Iris pigment epithelial cell (primary cell): ENCODE results near the gene MED12L.

Experiments used
- DNase-seq: peaks from one replicate; pipeline ENCODE4 v3.0.0-alpha.2; 2011; ENCODE audit warnings: low read depth

The MED12L gene

DNA sequence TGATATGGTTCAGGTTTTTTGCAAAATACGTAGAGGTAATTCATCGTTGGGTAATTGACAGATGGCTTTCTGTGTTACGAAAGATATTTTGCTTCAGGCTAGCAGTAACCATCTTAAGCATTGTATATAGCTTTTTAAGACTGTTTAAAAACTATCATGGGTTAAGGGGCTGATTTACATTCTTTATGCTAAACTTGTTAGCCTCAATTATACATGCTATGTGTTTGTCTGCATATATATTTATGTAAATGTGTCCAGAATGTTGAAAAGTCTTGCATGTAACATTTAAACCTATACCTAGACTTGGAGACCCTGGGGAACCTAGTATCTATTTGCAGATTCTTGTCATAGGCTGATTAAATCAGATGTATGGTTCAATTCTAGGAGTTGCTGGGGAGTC, 204.0 kb downstream of the MED12L start:
- DNase-seq: no peak

DNA sequence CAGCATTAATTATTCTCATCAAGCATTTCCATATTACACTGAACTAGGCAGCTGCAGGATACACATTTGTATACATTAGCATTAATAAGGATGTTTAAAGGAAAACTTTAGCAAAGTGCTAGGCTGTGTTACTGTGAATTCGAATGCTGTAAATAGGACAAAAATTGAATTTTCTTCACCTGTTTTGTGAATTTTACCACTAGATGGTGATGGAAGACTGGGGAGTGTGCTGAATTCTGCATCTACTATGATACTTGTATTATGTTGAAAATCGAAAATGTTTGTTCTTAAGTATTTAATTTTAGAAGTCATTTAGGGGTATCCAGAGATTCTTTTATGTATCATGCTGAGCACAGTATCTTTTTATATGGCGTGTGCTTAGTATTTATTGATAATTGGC, 205.2 kb downstream of the MED12L start:
- DNase-seq: peak; percentile 62

DNA sequence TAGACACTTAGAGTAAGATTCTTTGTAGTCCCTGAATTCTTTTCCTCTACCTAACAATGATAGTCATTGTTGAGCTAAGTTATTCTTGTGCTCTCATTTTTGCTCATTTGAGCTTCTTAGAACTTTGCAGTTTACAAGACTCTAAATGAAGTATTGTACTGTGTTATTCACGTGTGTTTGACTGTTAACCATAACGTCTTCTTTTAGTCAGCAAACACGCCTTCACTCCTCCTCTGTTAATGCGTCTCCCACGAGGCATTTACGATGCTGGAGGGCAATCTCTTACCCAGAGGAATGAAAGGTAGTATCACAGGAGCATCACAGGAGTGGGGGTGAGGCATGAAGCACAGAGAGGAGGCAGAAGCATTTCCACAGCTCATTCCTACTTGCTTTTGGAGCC, 207.7 kb downstream of the MED12L start:
- DNase-seq: no peak

DNA sequence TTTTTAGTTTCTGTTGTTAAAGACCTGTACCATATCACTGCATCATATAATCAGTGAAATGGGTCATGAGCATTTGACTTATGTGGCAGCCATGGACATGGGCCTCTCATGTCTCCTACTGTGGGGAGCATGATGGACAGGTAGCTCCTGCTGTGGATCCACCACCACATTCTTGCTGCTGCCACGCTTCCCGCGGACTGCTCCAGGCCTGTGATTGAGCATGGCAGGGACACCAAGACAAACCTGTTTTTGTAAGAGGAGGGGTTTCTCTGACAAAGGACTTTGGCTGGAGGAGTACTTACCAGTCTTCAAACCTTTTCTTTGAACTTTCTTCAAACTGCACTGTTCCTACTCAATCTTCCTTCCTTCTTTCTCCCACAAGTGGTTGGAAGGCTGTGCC, 210.8 kb downstream of the MED12L start:
- DNase-seq: no peak

DNA sequence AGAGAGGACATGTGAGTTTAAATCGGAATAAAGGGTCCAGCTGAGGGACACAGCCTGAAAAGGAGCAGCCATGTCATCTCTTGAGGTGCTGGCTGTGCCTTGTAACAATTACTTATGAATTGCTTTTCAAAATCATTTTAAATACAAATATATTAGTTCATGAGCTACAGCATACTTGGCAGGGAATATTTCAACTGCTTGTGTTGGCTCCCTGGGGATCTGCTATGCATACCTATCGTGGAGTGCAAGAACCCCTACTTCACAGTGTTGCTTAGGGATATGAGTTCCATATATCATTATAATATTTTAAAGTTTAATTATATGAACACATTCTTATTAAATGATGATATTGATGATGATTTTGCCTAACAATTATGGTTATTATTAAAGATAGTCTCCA, 212.0 kb downstream of the MED12L start:
- no peak for DNase-seq

DNA sequence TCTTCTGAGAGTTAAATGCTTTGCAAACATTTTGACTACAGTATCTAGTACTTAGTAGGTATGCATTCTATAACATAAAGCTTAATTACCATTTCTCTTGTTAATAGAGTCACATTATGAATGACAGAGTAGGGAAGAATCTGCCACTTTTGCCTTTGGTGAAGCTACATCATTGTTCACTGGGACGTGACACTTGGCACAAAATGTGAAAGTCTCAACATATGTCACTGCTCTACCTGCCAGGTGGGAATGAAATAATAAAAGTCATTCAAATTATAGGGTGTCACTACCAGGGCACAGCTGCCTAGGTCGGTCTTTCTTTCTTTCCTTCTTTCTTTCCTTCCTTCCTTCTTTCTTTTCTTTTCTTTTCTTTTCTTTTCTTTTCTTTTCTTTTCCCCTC, 213.5 kb downstream of the MED12L start:
- no peak for DNase-seq

DNA sequence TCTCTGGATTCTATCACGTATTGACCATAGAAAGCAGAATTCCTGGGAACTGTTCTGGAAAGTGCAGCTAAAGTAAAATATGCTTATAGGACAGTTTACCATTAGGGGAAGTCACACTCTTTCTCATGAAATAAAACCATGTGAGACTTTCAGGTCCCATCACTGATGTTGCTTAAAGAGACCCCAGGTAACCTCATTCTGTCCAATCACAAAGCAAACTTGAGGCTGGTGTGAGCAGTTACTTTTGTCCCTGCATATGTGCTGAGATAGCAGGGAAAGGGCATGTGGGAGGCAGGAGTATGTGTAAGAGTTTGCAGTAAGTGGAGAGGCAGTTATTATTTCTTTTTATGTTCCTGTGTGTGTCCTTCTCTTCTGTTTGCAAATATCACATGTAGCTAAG, 215.1 kb downstream of the MED12L start:
- no peak for DNase-seq

DNA sequence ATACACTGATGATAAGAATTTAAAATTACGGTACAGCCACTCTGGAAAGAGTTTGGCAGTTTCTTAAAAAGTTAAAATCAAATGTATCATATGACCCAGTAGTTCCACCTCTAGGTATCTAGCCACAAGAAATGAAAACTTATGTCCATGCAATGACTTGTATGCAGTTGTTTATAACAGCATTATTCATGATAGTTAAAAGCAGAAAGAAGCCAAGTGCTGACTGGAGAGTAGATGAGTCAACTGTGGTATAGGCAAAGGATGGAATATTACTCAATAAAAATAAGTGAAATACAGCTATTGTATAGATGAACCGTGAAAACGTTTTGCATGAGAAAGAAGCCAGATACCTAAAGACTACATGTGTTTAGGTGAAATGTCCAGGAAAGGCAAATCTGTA, 216.3 kb downstream of the MED12L start:
- DNase-seq: peak; percentile 90

DNA sequence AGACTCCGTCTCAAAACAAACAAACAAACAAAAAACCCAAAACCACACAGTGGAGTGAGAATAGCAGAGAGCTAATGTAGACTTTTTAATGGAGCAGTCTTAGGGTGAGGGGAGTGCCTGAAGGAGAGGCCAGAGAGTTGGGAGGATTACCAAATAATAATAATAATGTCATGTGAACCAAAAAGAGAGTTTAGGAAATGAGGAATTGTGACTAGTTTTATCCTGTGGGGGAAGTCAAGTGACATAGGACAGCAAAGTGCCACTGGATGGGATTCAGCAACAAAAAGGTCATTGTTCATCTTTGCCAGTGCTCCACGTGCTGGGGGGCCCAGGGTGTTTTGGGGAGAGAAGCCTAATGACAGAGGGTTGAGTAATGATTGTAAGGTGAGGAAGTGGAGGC, 218.3 kb downstream of the MED12L start:
- DNase-seq: no peak

DNA sequence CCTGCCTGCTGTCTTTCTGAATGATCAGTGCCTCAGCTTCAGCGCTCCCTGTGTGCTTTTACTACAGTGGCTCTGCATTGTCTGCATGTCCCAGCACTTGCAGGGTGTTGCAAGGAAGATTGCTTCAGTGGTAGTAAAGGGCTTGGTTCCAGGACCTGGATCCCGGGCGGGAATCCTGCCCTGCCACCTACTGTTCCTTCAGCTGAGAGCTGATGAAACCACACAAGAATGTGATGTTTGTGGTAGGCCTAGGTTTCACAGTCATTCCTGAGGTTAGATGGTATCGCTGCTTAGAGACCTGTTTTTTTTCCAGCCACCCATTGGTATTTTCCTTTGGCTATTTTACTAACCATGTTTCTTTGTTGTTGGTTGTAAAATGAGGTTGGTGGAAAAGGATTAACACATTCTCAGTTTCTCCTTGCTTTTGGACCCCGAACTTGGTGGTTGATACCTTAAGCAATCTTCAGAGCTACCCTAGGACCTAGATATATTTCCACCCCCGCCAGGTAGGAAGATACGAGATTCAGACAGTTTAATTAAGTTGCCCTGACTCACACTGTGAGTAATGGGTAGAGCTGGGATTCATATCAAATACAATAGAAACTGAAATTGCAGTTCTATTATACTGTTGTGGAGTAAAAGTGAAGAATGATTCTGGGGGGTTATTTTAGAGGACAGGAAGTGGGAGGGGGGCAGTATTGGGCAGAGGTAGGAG, 219.8 kb downstream of the MED12L start:
- DNase-seq: peak; percentile 99

DNA sequence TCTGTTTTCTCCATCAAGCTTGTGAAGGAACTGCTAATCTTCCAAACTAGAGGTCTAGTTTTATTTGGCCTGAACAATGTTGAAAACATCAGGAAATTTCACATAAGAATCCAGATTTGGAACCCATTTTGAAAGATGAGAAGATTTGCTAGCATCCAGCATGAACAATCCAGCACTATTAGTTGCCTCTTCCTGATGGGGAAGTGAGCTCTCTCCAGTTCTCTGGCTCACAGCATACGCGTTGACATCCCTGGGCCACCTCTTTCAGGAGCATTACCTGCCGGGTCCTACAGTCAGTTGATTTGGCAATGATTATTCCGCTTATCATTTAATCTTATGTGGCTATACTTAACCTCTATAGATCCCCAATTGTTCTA, 220.3 kb downstream of the MED12L start:
- no peak for DNase-seq

DNA sequence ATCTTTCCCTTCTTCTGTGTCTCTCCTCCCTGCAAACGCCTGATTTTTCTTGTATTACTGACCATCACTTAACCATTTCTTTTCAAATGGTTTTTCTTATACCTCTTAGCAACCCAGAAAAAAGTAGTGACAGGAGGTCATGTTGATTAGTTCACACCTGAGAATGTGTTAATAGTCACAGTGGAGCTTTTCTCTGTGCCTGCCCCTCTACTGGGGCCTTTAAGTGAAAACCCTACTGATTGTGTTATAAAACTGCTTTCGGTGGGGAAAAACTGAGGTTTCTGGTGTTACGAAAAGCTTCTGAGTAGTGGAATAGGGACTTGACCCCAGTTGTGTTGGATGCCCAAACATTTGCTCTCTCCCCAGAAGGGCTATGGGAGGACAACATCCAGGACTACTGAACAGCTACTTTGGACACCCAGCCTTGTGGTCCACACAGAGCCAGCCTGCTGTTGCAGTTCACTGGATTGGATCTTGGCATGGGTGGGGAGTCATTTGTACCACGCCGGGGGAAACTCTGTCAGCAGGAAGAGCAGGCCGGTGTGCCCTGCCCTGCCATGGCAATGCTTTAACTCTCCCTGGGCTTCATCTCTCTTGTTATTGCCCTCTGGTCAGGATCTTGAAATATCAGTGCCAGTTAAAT, 220.8 kb downstream of the MED12L start:
- DNase-seq: no peak

DNA sequence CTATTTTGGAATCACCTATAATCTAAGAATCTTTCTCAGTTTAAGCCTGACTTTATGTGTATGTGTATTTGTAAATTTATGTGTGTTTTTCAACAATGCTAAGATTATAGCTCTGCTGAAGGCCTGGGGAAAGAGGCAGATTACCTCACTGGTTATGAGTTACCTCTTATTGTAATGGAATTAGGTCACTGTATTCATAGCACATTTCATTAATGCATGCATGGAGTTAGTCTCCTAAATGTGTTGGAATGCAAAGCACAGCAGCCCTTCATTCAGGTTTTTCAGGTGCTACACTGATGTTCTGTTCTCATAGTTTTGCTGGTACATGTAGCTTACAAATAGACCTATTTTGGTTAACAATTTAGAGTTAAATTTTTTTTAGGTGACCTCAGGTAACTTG, 221.7 kb downstream of the MED12L start:
- no peak for DNase-seq

DNA sequence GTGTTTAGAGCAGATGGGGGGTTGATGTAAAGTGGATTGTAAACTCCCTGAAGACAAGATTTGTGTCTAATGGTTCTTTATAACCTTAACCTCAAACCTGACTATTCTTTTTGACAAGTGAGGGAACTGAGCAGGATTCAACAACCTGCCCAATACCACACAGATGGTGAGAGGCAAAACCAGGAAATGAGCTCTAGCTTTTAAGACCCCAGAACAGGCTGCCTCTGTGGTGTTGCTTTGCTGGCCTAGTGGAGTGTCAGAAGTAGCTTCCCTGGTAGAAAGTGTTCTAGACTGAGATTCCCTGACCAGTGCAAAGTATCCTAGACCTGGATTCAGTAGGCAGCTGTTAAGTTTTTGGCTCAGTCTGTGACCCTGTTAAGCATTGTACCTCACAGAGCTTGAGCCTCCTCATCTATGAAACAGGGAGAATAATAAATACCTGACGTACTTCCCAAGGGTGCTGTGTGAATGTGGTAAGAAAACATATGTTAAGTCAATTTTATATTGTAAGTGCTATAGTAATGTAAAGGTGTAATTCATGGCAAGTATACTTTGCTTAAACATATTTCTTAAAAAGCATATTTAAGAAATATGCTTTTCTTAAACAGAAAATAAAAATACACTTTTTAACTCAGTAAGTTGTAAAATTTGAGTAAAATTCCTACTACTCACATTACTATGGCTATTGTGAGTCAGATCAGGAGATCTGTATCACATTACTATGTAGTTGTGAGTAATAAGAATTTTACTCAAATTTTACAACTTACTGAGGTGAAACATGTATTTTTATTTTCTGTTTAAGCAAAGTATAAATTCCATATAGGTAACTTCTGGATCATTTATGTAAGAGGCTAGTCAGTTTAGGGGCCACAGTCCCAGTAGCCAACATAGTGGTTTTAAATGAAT, 222.4 kb downstream of the MED12L start:
- peak; percentile 62 for DNase-seq

DNA sequence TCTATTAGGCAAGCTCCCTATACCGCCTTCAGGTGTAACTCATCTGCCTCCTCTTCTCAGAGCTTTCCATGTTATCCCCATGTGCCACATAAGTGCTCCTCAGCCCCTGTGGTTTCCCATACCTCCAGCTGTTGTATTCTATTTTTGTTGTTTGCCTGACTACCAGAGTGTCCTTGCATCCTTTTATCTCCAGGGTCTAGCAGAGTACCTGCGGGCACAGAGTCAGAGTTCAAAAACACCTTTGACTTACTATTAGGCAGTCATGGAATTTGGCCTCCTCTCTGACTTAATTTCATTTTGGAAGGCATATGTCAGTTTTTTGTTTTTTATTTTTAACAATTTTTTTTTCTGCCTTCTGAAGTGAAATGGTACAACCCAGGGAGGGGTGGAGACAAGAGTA, 224.1 kb downstream of the MED12L start:
- DNase-seq: no peak

DNA sequence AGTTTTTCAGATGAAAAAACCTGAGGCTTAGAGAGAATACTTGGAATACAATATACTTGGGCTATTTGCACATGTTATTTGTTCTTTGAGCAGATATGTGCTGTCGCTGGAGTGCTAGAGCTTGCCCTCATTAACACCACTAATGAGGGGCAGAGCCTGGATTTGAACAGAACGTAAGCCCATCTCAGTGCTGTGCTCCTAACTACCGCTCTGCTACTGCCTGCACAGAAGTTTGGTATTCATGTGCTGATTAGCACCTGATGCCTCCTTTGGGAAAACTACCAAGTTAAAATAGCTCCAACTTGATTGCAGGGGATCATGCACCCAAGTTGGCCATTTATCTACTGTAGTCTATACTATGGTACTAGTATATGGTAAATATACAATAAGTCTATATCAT, 227.5 kb downstream of the MED12L start:
- DNase-seq: no peak

DNA sequence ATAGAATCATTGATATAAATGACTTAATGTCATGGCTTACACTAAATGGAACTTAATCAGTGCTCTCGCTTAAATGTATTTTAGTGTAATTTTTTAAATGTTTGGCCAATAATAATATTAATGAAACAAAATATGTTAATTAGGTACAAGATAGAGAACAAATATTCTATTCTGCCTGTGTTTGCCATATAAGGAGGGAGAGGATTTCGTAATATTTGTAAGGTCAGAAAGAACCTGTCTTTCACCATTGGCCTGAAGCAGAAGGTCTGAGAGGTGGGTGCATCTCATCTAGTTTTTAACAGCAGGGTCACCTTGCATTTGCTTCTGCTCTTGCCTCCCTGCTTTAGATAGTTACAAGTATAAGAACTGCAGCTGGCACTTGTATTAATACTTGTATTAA, 228.7 kb downstream of the MED12L start:
- DNase-seq: no peak

DNA sequence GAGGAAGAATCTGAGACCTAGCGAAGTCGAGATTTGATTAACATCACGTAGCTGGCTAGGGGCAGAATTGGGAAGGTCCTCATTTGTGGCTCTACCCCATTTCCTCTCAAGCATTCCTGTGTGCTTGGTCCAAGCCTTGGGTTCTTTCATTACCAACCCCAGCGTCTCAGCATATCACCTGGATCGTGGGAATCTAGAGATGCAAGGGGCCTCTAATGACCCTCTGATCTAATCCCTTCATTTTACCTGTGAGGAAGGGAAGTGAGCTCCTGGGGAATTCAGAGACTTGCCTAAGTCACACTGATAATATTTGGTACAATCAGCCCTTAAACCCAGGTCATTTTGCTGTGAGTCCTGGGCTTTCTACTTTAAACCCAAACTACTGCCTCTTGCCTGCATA, 229.1 kb downstream of the MED12L start:
- DNase-seq: no peak

DNA sequence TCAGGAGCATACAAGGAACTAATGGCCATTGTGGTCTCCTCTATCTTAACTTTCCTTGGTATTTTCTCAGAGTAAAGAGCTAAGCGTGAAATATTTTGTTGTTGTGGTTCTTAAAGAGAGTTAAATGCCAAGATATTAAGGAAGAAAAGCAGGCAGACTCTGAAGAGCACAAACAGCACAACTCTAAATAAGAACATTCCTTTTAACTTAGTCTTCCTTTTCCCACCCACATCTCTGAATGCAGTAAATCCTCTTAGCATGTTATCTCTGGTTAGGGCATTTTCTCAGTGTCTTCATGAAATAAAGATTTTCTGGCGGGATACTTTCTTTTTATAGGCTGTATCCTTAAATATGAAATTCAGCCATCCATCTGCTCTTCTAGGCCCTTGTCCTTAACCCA, 229.7 kb downstream of the MED12L start:
- peak; percentile 94 for DNase-seq

DNA sequence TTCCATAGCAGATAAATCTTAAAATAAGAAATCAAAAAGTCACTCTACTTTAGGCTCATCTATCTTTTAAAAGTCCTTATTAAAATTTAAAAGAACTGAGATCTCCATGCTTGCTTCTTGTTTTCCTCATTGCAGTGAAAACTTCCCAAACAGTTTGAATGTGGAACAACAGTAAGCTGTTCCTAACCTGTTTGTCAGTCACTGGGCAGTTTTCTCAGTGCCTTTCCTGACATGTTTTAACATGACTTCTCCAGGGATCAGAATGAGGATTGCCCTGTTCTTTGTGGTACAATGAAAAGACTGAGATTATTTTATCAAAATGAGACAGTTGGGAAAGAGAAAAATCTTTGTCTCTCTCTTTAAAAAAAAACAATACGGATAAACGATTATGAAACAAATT, 230.4 kb downstream of the MED12L start:
- no peak for DNase-seq

DNA sequence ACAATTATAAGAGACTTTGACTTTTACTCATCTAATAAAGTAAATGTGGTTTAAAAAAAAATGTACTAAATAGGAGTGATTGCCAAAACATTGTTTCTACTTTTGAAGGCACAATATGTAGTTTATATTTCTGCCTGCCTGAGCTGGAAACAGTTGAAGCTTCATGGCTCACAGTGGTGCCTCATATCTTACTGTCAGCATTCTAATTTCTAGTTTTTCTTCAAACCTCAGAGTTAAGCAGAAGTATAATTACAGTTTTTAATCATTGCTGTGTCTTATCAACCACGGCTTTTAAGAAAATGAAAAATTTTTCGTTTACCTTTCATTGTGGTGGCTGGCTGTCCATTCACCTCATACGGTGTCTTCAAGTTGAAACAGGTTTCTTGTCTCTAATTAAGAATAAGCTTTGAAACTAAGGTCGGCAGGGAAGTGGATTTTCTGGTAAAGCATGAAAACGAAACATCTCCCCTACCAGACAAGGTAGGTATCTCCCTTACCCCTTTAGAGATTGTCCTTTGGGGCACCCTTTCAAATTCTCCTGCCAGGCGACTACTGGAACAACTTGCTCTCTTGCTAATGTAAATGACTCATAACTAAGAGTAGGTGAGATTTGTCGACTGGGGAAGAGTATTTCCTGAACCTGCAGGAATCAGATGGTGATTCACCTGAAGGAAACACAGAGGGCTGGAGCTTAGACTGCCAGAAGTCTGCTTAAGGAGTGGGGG, 231.0 kb downstream of the MED12L start, which contains the start of gene GPR87:
Gene GPR87 (minus strand): TSS at position 554 of the 725 bp plus-strand sequence. CDS start 16,720 bp downstream, outside the sequence.
- DNase-seq: peak; percentile 78

DNA sequence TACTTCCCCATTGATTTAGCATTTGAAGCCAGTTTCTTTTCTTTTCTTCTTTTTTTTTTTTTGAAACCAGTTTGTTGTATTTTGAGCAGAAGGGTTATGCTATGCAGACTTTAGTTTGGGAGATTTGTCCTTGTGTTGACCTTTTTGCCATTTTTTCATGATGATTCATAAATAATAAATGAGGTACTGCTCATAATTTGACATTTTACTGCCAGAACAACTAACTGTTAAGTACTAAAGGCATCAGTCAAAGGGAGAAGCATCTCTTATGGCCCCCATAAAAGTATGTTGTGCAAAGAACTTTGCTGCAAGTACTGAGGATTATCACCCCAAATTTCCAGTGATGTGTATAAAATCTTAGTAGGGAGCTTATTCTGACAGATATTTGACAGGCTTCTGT, 232.8 kb downstream of the MED12L start:
- peak; percentile 65 for DNase-seq
